HepG2 (cell line): ENCODE measurements around the gene DGAT2. TPM values are rescaled to one million over a fixed set of nuclear protein-coding genes. Genes with fewer than 3 reads are reported as not detected.

Experiments
- ATAC-seq: fragments of 200-7000 bp; cut with Tn5 transposase; 3 replicates; pipeline ENCODE4 v1.9.1; 2020; ENCODE audit warnings: mild to moderate bottlenecking, moderate library complexity
- BruUV-seq: library from RNA; stranded (reverse); fragments of 400-500 nt; replicated peaks from 2 replicates; lab custom pipeline; 2021; lab: Mats Ljungman, UMichigan
- CTCF ChIA-PET: fragments of 300-600 bp; formaldehyde crosslinking; extraction: SDS; loops from one replicate; lab custom pipeline; 2021; ENCODE audit warnings: low total read pairs, inconsistent platforms, low intra/inter-chr PET ratio; lab: Yijun Ruan, JAX
- POLR2A ChIA-PET: fragments of 350-600 bp; sonication (Branson Sonifier 250); formaldehyde crosslinking; loops from one replicate; lab custom pipeline; 2020; ENCODE audit warnings: antibody characterized with exemption, inconsistent platforms; lab: Yijun Ruan, JAX
- DNase-seq: peaks from one replicate; pipeline ENCODE4 v3.0.0-alpha.2; 2015; ENCODE audit warnings: low spot score
- FAIRE-seq: peaks from 3 replicates; lab custom pipeline; 2011; peaks lifted over from hg19 to GRCh38; lab: Jason Lieb, UNC
- H2AFZ ChIP-seq: one replicate; pipeline ENCODE4 v1.6.1; 2011; ENCODE audit warnings: low read length, inconsistent platforms
- H3K27ac ChIP-seq: fragments of 300-600 bp; 3 replicates; pipeline ENCODE4 v1.8.0; 2011; ENCODE audit warnings: mixed run types, mild to moderate bottlenecking, mixed read lengths, low read length, inconsistent platforms; ENCODE audit not compliant: insufficient read depth; ENCODE audit errors: extremely low read length
- H3K27me3 ChIP-seq, 2 experiments: fragments of 200-600 bp in 1 of 2; 2 replicates in 1 of 2; 3 replicates in 1 of 2; pipeline versions ENCODE4 v1.6.0 to v1.8.0; 2011; ENCODE audit warnings: low read length in 2 of 2, mild to moderate bottlenecking in 2 of 2, moderate library complexity in 2 of 2, inconsistent platforms in 1 of 2; ENCODE audit not compliant: insufficient read depth in 2 of 2, control insufficient read depth in 1 of 2
- H3K36me3 ChIP-seq, 2 experiments: fragments of 200-600 bp in 1 of 2; replicated peaks in 1 of 2; 2 replicates in 1 of 2; 3 replicates in 1 of 2; pipeline versions ENCODE4 v1.5.1 to v1.8.0; 2011; ENCODE audit warnings: low read length in 2 of 2, inconsistent platforms in 1 of 2; ENCODE audit not compliant: insufficient read depth in 2 of 2, control insufficient read depth in 1 of 2
- H3K4me1 ChIP-seq: 2 replicates; pipeline ENCODE4 v1.5.1; 2012; ENCODE audit warnings: low read length, inconsistent platforms; ENCODE audit not compliant: insufficient read depth
- H3K4me2 ChIP-seq: 2 replicates; pipeline ENCODE4 v1.6.0; 2011; ENCODE audit warnings: low read depth, low read length, inconsistent platforms
- H3K4me3 ChIP-seq, 3 experiments: fragments of 200-600 bp in 1 of 3; sonication (generic), shearing (Covaris generic) in 1 of 3; replicated peaks in 1 of 3; 2 replicates each; pipeline ENCODE4 v1.5.1; 2011 to 2016; ENCODE audit warnings: low read length in 3 of 3, inconsistent platforms in 2 of 3, low read depth in 2 of 3, mild to moderate bottlenecking in 2 of 3, control low read depth in 1 of 3, mixed read lengths in 1 of 3; ENCODE audit not compliant: insufficient read depth in 1 of 3
- H3K79me2 ChIP-seq: one replicate; pipeline ENCODE4 v1.6.1; 2011; ENCODE audit warnings: low read length, inconsistent platforms; ENCODE audit not compliant: insufficient read depth
- H3K9ac ChIP-seq: 2 replicates; pipeline ENCODE4 v1.6.0; 2011; ENCODE audit warnings: mild to moderate bottlenecking, low read depth, low read length, inconsistent platforms; ENCODE audit not compliant: insufficient read depth
- H3K9me3 ChIP-seq: 2 replicates; pipeline ENCODE4 v1.5.1; 2012; ENCODE audit warnings: mild to moderate bottlenecking, low read length
- H4K20me1 ChIP-seq: 2 replicates; pipeline ENCODE4 v1.6.0; 2011; ENCODE audit warnings: inconsistent platforms, mild to moderate bottlenecking, low read length, moderate library complexity; ENCODE audit not compliant: insufficient read depth
- DRAP1 ChIP-seq: IDR thresholded peaks from 2 replicates; pipeline ENCODE4 v1.6.1; 2016; ENCODE audit warnings: missing genetic modification reagents, missing compliant biosample characterization
- EP300 ChIP-seq, 3 experiments: sonication (generic) in 1 of 3; formaldehyde crosslinking in 1 of 3; IDR thresholded peaks; 2 replicates each; pipeline versions ENCODE4 v1.5.1 to v1.6.1; 2011 to 2020; ENCODE audit warnings: low read depth in 2 of 3, low read length in 2 of 3, borderline replicate concordance in 1 of 3, improper control_type of control experiment in 1 of 3, mild to moderate bottlenecking in 1 of 3, missing genetic modification reagents in 1 of 3, moderate library complexity in 1 of 3
- HNF4A ChIP-seq: sonication (generic); formaldehyde crosslinking; IDR thresholded peaks from 2 replicates; pipeline ENCODE4 v1.4.0; 2020; ENCODE audit warnings: missing genetic modification reagents
- ISX ChIP-seq: sonication (generic); formaldehyde crosslinking; conservative IDR thresholded peaks from 2 replicates; pipeline ENCODE4 v1.5.0; 2020; ENCODE audit warnings: missing genetic modification reagents
- MYC ChIP-seq: sonication (generic); formaldehyde crosslinking; IDR thresholded peaks from 2 replicates; pipeline ENCODE4 v1.9.0; 2021; ENCODE audit warnings: missing genetic modification reagents, borderline replicate concordance
- MZF1 ChIP-seq: sonication (generic); formaldehyde crosslinking; IDR thresholded peaks from 2 replicates; pipeline ENCODE4 v1.8.1; 2023; ENCODE audit warnings: mild to moderate bottlenecking, missing genetic modification reagents, borderline replicate concordance
- SNRNP70 ChIP-seq: fragments of 200-400 bp; formaldehyde crosslinking; IDR thresholded peaks from 2 replicates; pipeline ENCODE4 v1.6.1; 2017; ENCODE audit warnings: mild to moderate bottlenecking, low read depth, low read length, moderate library complexity
- SP5 ChIP-seq: IDR thresholded peaks from 2 replicates; pipeline ENCODE4 v1.6.1; 2016; ENCODE audit warnings: low read depth, borderline replicate concordance
- TMF1 ChIP-seq: sonication (generic); formaldehyde crosslinking; IDR thresholded peaks from 2 replicates; pipeline ENCODE4 v1.8.1; 2022; ENCODE audit warnings: low read depth, missing genetic modification reagents
- TRIM22 ChIP-seq: fragments of 450-650 bp; IDR thresholded peaks from 2 replicates; pipeline ENCODE4 v1.6.1; 2017
- ZFP36L2 ChIP-seq: sonication (generic); formaldehyde crosslinking; IDR thresholded peaks from 2 replicates; pipeline ENCODE4 v1.4.0; 2020; ENCODE audit warnings: missing genetic modification reagents
- ZNF10 ChIP-seq: sonication (generic); formaldehyde crosslinking; IDR thresholded peaks from 2 replicates; pipeline ENCODE4 v1.4.0; 2020; ENCODE audit warnings: mild to moderate bottlenecking, low read depth, missing genetic modification reagents, borderline replicate concordance
- ZNF121 ChIP-seq: sonication (generic); formaldehyde crosslinking; IDR thresholded peaks from 2 replicates; pipeline ENCODE4 v1.5.0; 2020; ENCODE audit warnings: mild to moderate bottlenecking, missing genetic modification reagents
- ZNF207 ChIP-seq: fragments of 450-650 bp; IDR thresholded peaks from 2 replicates; pipeline ENCODE4 v1.6.1; 2016; ENCODE audit warnings: antibody characterized with exemption, borderline replicate concordance
- ZNF253 ChIP-seq: sonication (generic); formaldehyde crosslinking; IDR thresholded peaks from 2 replicates; pipeline ENCODE4 v1.8.0; 2022; ENCODE audit warnings: mild to moderate bottlenecking, missing genetic modification reagents, borderline replicate concordance
- ZNF337 ChIP-seq: sonication (generic); formaldehyde crosslinking; IDR thresholded peaks from 2 replicates; pipeline ENCODE4 v1.5.1; 2020; ENCODE audit warnings: missing genetic modification reagents, low read depth, mild to moderate bottlenecking, borderline replicate concordance
- ZNF510 ChIP-seq: sonication (generic); formaldehyde crosslinking; IDR thresholded peaks from 2 replicates; pipeline ENCODE4 v1.4.0; 2020; ENCODE audit warnings: low read depth, mild to moderate bottlenecking, missing genetic modification reagents
- ZNF572 ChIP-seq: sonication (generic); formaldehyde crosslinking; IDR thresholded peaks from 2 replicates; pipeline ENCODE4 v1.5.1; 2020; ENCODE audit warnings: mild to moderate bottlenecking, missing genetic modification reagents
- ZNF800 ChIP-seq: sonication (generic); formaldehyde crosslinking; IDR thresholded peaks from 2 replicates; pipeline ENCODE4 v1.4.0; 2020; ENCODE audit warnings: missing genetic modification reagents
- ZSCAN25 ChIP-seq: sonication (generic); formaldehyde crosslinking; IDR thresholded peaks from 2 replicates; pipeline ENCODE4 v1.8.0; 2022; ENCODE audit warnings: mild to moderate bottlenecking, missing genetic modification reagents
- ZSCAN31 ChIP-seq: sonication (generic); formaldehyde crosslinking; IDR thresholded peaks from 2 replicates; pipeline ENCODE4 v1.5.0; 2020; ENCODE audit warnings: low read depth, mild to moderate bottlenecking, missing genetic modification reagents
- WGBS: methylation state at CpG from one replicate; pipeline ENCODE4 v1.1.6; 2017; ENCODE audit warnings: low lambda C conversion rate; 5-methylcytosine and 5-hydroxymethylcytosine counted together
- in situ Hi-C: cut with HindIII; loops from 2 replicates; pipeline ENCODE4 v1.10.0; 2017; ENCODE audit warnings: low pct_unique_long_range_greater_than_20kb; ENCODE audit not compliant: extremely low pct_ligation_motif_present
- intact Hi-C: fragments of 100-400 bp; cut with micrococcal nuclease; formaldehyde crosslinking; loops from one replicate; pipeline ENCODE4 v1.10.0; 2022; ENCODE audit not compliant: unreplicated experiment
- polyA plus RNA-seq, 8 experiments: library from polyadenylated mRNA; depleted of rRNA in 3 of 8; stranded (reverse) in 7 of 8; unstranded in 1 of 8; fragments of >200 nt; fragmentation: Illumina TruSeq in 4 of 8; extraction: Trizol in 4 of 8; gene quantifications; 2 replicates each; pipeline versions ENCODE4 v1.2.1 to v1.2.3, GENCODE V29; 2011 to 2016; ENCODE audit warnings: low read depth in 4 of 8, missing spikeins in 1 of 8, mixed read lengths in 1 of 8; ENCODE audit not compliant: insufficient read depth in 1 of 8
- total RNA-seq, 5 experiments: library from RNA; depleted of rRNA; stranded (reverse); fragments of >200 nt; fragmentation: Illumina TruSeq; extraction: Trizol; gene quantifications; 2 replicates each; pipeline ENCODE4 v1.2.3, GENCODE V29; 2016; ENCODE audit warnings: low read depth in 1 of 5

The DGAT2 gene
- total and polyA plus RNA-seq, 2 of the 13 experiments (the other 11 are each of a cell fraction or from before 2014, with no cell fraction given), result 39.0 to 65.6 TPM

DNA sequence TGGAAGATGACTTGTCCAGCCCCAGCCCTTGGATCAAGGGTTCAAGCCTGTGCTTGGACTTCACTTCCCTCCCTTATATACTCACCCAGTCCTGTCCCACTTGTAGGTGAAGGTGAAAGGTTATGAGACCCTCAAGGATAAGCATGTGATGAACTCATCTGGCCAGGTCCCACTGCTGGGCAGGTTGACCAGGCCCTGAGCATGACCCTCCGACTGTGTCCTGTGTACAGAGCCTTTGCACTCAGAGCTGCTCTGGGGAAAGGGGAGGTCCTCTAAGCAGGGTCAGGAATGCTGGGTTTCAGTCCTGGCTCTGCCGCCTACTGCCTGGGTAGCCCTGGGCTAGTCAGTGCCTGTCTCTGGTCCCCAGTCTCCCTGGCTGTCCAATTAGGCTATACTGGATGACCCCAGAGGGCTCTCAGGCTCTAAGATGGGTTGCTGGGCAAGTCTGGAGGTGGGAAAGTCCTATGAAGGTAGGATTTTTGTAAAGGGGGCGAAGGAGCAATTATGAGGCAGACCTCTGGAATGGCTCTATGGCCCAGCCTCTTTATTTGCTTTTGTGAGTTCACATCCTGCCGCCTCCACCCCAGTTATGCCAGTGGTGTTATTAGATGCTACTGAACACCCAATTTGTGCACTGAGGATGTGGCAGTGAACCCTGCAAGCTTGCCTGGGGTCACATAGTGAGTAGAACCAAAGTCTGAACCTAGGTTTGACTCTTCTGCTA lies 14.1 kb downstream of the DGAT2 start:
- Histone ChIP-seq H3K79me2 (no peaks in the 10 kb centered on the region), H3K4me2 (peak overlapping the region; percentile 74), H3K9ac (peak overlapping the region; percentile 57), H3K4me1 (peaks cover 80% of the 10 kb centered on the region), H3K27me3 (no peaks in the 10 kb centered on the region), H4K20me1 (no peaks in the 10 kb centered on the region), H3K4me3 (peak overlapping the region in 1 of 3 experiments; percentile 47; a peak in 2 of 6 replicates), H3K36me3 (peaks cover 3 to 6% of the 10 kb centered on the region in 2 experiments; a peak in 2 of 5 replicates), H2AFZ (no peak overlapping the region), H3K9me3 (no peaks in the 10 kb centered on the region), H3K27ac (peak overlapping the region; percentile 92)
- ATAC-seq (peak; percentile 86), DNase-seq (peak; percentile 92), FAIRE-seq (peak; percentile 66)
- intact Hi-C loops (no loop called here), in situ Hi-C loops (no loop called here)
- CTCF ChIA-PET, result no interaction called here
- POLR2A ChIA-PET, result interaction anchor here (0.6 to 7.9 kb wide), 15 partner anchors 9 to 77 kb away, joined by 3 to 138 read pairs (median 8); partner anchors contain the start of genes DGAT2 and UVRAG
- no TSS peak for BruUV-seq
- WGBS, result 0% methylated on average over 3 of the region's 4 CpGs
- TF ChIP-seq ZNF253 (CRISPR knock-in tag), result no peak
- TF ChIP-seq ZNF800 (CRISPR knock-in tag), result no peak
- TF ChIP-seq DRAP1, result no peak
- no peak for TF ChIP-seq ZNF510 (CRISPR knock-in tag)
- TF ChIP-seq ZNF207, result no peak
- peak; percentile 74 for TF ChIP-seq SP5 (CRISPR knock-in tag)
- TF ChIP-seq ISX (CRISPR knock-in tag), result no peak
- no peak for TF ChIP-seq ZNF337 (CRISPR knock-in tag)
- TF ChIP-seq TRIM22, result no peak
- TF ChIP-seq HNF4A (CRISPR knock-in tag), result peak; percentile 82
- 0 out of 2 replicates have a peak, but pooled peaks have one; percentile 21 for TF ChIP-seq ZNF572 (CRISPR knock-in tag)
- TF ChIP-seq ZNF10 (CRISPR knock-in tag), result no peak
- no peak for TF ChIP-seq SNRNP70
- no peak for TF ChIP-seq MZF1 (CRISPR knock-in tag)
- 0 out of 2 replicates have a peak, but pooled peaks have one; percentile 28 for TF ChIP-seq ZSCAN31 (CRISPR knock-in tag)
- peak; percentile 45; the same call in 1 of the 2 replicates for TF ChIP-seq MYC (CRISPR knock-in tag)
- no peak for TF ChIP-seq ZSCAN25 (CRISPR knock-in tag)
- TF ChIP-seq ZNF121 (CRISPR knock-in tag), result peak; percentile 95
- TF ChIP-seq EP300 (IDR thresholded peaks at IDR 0.05; ENCODE audit: low read depth in 2 of 2, low read length in 2 of 2), result peak in 1 of 2 experiments; percentile 74; a peak in 2 of 4 replicates
- TF ChIP-seq EP300 (CRISPR knock-in tag; IDR thresholded peaks at IDR 0.05; ENCODE audit: borderline replicate concordance), result peak; percentile 26; the same call in 1 of the 2 replicates
- no peak; the same call in 1 of the 2 replicates for TF ChIP-seq TMF1 (CRISPR knock-in tag)
- TF ChIP-seq ZFP36L2 (CRISPR knock-in tag), result no peak
